Activated T-cell treated with anti-CD3 and anti-CD28 coated beads for 1 hour (primary cell): Measurements from ENCODE around the gene MCC.

Experiments used
- DNase-seq: peaks from one replicate; pipeline ENCODE4 v3.0.0-alpha.2; 2020; ENCODE audit warnings: low read depth

MCC gene

DNA sequence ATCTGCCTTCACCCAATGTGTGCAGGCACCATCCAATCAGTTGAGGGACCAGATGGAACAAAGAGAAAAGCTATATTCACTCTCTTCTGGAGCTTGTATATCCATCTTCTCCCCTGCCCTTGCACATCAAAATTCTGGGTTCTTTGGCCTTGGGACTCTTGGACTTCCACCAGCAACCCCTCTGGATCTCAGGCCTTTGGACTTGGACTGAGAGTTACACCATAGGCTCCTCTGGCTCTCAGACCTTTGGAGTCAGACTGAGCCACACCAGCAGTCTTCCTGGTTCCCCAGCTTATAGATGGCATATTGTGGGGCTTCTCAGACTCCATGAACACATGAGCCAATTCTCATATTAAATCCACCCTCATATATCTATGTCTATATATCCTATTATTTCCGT lies 126.6 kb downstream of the MCC start:
- no peak for DNase-seq

DNA sequence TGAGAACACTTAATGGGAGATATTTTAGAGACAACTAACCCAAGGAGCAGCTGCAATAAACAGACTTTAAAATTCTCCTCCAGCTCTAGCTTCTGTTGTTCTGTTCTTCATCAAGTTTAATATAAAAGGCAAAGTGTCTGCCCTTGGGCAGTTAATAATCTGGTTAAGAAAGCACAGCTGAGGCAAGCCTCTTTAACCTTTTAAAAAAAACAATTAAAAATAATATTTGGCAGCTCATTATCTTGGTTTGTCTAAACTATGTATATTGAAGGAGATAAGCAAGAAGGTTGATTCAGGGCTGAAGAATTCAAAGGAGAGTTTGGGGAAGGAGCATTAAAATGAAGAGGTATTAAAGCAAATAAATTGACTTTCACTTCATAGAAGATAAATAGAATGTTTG lies 128.8 kb downstream of the MCC start:
- no peak for DNase-seq

DNA sequence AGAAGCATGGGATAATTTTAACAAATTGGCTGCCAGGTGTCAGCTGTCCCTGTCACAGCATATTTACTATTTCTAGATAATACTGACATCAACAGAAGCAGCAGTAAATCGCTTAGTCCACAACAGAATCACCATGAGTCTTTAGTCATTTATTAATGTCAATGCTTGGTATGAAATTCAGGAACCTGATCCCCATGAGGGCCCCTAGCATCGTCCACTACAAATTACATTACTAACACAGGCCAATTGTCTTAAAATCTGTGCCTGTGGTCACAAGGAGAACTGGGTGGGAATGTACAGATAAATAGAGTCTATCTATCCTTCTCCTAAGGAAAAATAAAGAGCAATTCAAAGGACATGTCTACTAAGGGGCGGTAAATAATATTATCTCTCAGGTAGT lies 129.6 kb downstream of the MCC start:
- no peak for DNase-seq

- DNase-seq = no peak
These were observed 130.4 kb downstream of the MCC start for GRCh38 chr5:113357696-113358476.

- no peak for DNase-seq
These were observed 131.8 kb downstream of the MCC start for GRCh38 chr5:113356487-113356886.

- no peak for DNase-seq
These were observed 134.2 kb downstream of the MCC start for GRCh38 chr5:113354055-113354454.

GRCh38 chr5:113347572-113347971 lies 140.7 kb downstream of the MCC start:
- no peak for DNase-seq

DNA sequence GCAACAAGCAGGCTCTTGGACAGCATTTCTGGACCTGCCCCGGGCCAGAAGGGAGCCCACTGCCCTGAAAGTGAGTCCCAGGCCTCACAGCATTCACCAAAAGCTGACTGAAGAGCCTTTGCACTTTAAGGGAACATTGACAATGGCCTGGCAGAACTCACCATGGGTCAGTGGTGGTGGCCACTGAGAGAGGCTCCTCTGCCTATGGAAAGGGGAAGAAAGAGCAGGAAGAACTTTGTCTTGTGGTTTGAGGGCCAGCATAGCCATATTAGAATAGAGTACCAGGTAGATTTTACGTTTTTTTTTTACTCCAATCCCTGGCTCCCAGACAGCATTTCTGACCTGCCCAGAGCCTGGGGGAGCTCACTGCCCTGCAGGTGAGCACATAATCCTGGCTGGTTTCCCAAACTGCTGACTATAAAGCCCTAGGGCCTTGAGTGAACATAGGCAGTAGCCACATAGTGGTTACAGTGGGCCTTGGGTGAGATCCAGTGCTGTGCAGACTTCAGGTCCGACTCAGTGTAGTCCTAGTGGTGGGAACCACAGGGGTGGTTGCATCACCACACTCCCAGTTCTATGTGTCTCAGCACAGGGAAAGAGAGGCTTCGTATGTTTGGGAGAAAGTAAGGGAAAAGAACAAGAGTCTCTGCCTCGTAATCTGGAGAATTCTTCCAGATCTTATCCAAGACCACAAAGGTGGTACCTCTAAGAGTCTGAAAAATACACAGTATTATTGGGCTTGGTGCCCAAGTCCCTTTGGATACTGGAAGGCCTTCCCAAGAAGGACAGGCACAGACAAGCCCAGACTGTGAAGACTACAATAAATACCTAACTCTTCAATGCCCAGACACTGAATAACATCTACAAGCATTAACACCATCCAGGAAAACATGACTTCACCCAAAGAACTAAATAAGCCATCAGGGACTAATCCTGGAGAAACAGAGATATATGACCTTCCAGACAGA lies 143.0 kb downstream of the MCC start:
- no peak for DNase-seq

DNA sequence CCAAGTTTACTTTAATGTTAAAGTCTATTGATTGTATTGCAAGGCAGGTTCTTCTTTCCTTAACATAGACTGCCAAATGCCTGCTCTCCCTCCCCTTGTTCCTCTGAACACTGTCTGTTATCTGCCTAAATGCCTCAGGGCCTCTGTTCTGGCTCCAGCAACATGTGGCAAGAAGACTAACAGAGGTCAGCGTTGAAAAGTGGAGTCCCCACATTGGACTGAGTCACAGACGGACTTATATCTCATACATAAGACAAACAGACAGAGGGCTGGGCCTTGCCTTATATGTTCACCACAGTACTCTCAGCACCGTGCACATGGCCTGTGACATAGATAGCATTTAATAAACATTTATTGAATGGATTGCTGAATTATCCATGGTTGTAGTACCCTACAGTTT lies 144.9 kb downstream of the MCC start:
- DNase-seq = no peak

GRCh38 chr5:113340537-113340936 lies 147.7 kb downstream of the MCC start:
- no peak for DNase-seq

DNA sequence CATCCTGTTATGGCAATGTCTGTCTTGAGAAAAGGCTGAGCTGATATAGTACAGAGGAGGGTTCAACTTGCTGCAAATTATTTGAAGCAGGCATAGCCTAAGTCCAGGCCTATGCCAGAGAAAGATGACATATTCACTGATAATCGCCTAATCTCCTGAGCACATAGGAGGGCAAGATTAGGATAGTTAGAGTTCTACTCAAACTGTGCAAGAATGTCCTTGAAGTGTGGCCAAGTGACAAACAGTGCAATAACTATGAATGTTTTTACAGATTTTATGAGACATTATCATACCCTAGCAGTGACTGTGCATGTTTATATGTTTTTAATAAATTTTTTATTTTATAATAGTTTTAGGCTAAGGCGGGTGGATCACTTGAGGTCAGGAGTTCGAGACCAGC lies 149.6 kb downstream of the MCC start:
- no peak for DNase-seq

- no peak for DNase-seq
These were observed 150.5 kb downstream of the MCC start for GRCh38 chr5:113337515-113338415.

DNA sequence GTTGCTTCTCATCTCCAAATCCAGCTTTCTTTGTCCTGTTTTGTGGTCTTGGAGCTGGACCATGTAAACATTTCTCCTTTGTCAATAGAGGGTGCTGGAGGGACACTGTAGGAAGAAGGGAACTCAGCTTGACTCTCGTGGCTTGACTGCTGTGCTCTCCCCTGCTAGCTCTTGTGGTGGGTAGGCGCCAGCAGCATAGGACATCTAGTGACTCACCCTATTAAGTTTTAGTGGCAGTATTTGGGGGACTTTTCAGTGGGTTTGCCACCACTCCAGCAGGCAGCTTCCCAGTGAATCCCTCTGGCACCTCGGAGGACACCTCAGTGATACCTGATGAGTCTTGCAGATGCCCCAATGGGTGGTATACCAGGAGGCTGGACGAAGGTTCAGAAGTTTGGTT lies 151.3 kb downstream of the MCC start:
- DNase-seq = no peak

DNA sequence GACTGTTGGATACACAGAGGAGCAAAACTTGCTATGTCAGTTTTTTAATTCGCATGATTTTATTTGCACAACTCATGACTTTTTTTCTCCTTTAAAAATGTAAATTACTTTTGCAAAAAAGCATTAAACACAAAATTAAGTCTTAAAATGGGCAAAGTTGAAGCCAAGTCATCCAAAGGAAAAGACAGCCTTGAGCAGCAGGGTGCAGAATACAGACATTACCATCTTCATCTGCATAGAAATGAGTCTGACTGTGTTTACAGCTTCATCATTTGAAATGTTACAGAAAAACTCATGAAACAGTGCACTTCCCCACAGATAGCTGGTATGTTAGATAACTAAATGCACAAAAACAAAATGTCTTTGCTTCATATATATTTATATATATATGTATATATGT lies 154.8 kb downstream of the MCC start:
- no peak for DNase-seq

DNA sequence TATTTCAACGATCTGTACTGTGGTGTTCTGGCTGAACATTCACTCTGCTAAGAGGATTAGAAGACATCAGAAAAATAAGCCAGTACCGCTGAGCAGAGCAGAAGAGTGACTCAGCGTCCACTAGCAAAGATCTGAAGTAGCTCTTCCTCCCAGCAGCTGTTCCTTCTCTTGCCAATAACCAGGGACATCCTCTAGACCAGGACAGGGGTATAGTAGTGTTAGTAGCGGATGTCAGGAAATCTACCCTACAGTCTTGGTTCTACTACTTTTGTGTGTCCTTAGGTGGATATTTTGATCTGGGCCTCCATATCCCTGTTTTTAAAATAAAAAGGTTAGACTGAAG lies 157.1 kb downstream of the MCC start:
- DNase-seq = no peak

GRCh38 chr5:113330533-113331208 lies 157.6 kb downstream of the MCC start:
- no peak for DNase-seq

GRCh38 chr5:113329981-113330380 lies 158.3 kb downstream of the MCC start:
- no peak for DNase-seq

GRCh38 chr5:113325054-113325453 lies 163.2 kb downstream of the MCC start:
- no peak for DNase-seq

DNA sequence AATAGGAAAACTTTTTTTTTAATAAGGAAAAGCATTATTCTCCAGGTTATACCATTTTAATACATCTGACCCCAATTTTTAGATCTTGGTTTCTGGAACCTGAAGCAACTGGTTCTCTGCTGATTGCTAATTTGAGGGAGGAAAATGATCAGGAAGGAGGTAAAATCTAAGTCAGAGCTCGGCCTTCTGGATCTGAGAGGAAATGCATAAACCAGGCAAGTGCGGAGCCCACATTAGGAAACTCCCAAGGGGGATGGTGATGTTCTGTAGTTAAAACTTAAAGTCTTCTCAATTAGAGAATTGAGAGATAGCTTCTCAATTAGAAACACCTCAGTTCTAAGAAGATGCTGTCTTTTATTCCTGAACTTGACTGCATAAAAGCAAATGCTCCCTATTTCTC lies 167.0 kb downstream of the MCC start:
- no peak for DNase-seq

GRCh38 chr5:113320273-113320780 lies 167.9 kb downstream of the MCC start:
- DNase-seq = no peak

GRCh38 chr5:113319256-113320053 lies 168.8 kb downstream of the MCC start:
- no peak for DNase-seq
